HEK293 (cell line): ENCODE data around the gene ITGB1BP1.

Experiments
- CTCF ChIA-PET: fragments of 350-600 bp; formaldehyde crosslinking; extraction: SDS; loops from one replicate; lab custom pipeline; 2021; ENCODE audit warnings: antibody characterized with exemption; lab: Yijun Ruan, JAX
- POLR2A ChIA-PET: fragments of 300-600 bp; formaldehyde crosslinking; extraction: SDS; loops from one replicate; lab custom pipeline; 2020; ENCODE audit warnings: antibody characterized with exemption, inconsistent platforms; lab: Yijun Ruan, JAX
- H3K27ac ChIP-seq: fragments of 200-500 bp; sonication (Bioruptor generic); 2 replicates; pipeline ENCODE4 v1.5.1; 2014; ENCODE audit warnings: low read depth, low read length, control low read depth, inconsistent platforms; ENCODE audit errors: extremely low read depth
- H3K36me3 ChIP-seq, 2 experiments: fragments of 200-500 bp in 1 of 2; sonication (Bioruptor generic) in 1 of 2; 1 replicate in 1 of 2; 2 replicates in 1 of 2; pipeline ENCODE4 v1.5.1; 2014 to 2017; ENCODE audit warnings: inconsistent platforms in 2 of 2, low read length in 2 of 2; ENCODE audit not compliant: control insufficient read depth in 2 of 2, insufficient read depth in 1 of 2
- H3K4me1 ChIP-seq: fragments of 200-500 bp; sonication (Bioruptor generic); 2 replicates; pipeline ENCODE4 v1.5.1; 2014; ENCODE audit warnings: mild to moderate bottlenecking, low read length, inconsistent platforms; ENCODE audit not compliant: control insufficient read depth, insufficient read depth
- H3K4me3 ChIP-seq: 2 replicates; pipeline ENCODE4 v1.5.1; 2011; ENCODE audit warnings: low read depth, mild to moderate bottlenecking, control low read depth, low read length, moderate library complexity
- H3K9me3 ChIP-seq: fragments of 200-500 bp; sonication (Bioruptor generic); 2 replicates; pipeline ENCODE4 v1.5.1; 2014; ENCODE audit warnings: low read depth, low read length, inconsistent platforms; ENCODE audit not compliant: control insufficient read depth, insufficient read depth
- INSM2 ChIP-seq: fragments of 450-650 bp; formaldehyde crosslinking; IDR thresholded peaks from 2 replicates; pipeline ENCODE4 v1.5.1; 2016; ENCODE audit warnings: missing biosample characterization, missing genetic modification characterization
- KLF16 ChIP-seq: fragments of 450-650 bp; formaldehyde crosslinking; IDR thresholded peaks from 2 replicates; pipeline ENCODE4 v1.5.1; 2017; ENCODE audit warnings: missing biosample characterization, missing genetic modification characterization
- KLF17 ChIP-seq: fragments of 450-650 bp; formaldehyde crosslinking; IDR thresholded peaks from 2 replicates; pipeline ENCODE4 v1.5.1; 2016; ENCODE audit warnings: missing biosample characterization, missing genetic modification characterization
- KLF8 ChIP-seq: fragments of 450-650 bp; formaldehyde crosslinking; IDR thresholded peaks from 2 replicates; pipeline ENCODE4 v1.5.1; 2016; ENCODE audit warnings: missing biosample characterization, missing genetic modification characterization
- PRDM6 ChIP-seq: fragments of 450-650 bp; formaldehyde crosslinking; IDR thresholded peaks from 2 replicates; pipeline ENCODE4 v1.5.1; 2017; ENCODE audit warnings: missing biosample characterization, missing genetic modification characterization
- SALL2 ChIP-seq: fragments of 450-650 bp; formaldehyde crosslinking; IDR thresholded peaks from 2 replicates; pipeline ENCODE4 v1.5.0; 2017; ENCODE audit warnings: missing biosample characterization, mild to moderate bottlenecking, missing genetic modification characterization, borderline replicate concordance
- ZNF121 ChIP-seq: fragments of 450-650 bp; formaldehyde crosslinking; IDR thresholded peaks from 2 replicates; pipeline ENCODE4 v1.5.1; 2016; ENCODE audit warnings: missing biosample characterization, missing genetic modification characterization
- ZNF221 ChIP-seq: fragments of 450-650 bp; formaldehyde crosslinking; IDR thresholded peaks from 2 replicates; pipeline ENCODE4 v1.5.1; 2017; ENCODE audit warnings: missing biosample characterization, missing genetic modification characterization, borderline replicate concordance
- ZNF248 ChIP-seq: fragments of 450-650 bp; formaldehyde crosslinking; IDR thresholded peaks from 2 replicates; pipeline ENCODE4 v1.5.1; 2017; ENCODE audit warnings: missing biosample characterization, missing genetic modification characterization
- ZNF324 ChIP-seq: fragments of 450-650 bp; formaldehyde crosslinking; IDR thresholded peaks from 2 replicates; pipeline ENCODE4 v1.5.1; 2016; ENCODE audit warnings: missing biosample characterization, missing genetic modification characterization
- ZNF600 ChIP-seq: fragments of 450-650 bp; formaldehyde crosslinking; IDR thresholded peaks from 2 replicates; pipeline ENCODE4 v1.5.1; 2016; ENCODE audit warnings: missing biosample characterization, missing genetic modification characterization
- ZNF692 ChIP-seq: fragments of 450-650 bp; formaldehyde crosslinking; IDR thresholded peaks from 2 replicates; pipeline ENCODE4 v1.5.1; 2016; ENCODE audit warnings: missing biosample characterization, missing genetic modification characterization
- ZNF704 ChIP-seq: fragments of 450-650 bp; formaldehyde crosslinking; IDR thresholded peaks from 2 replicates; pipeline ENCODE4 v1.5.1; 2016; ENCODE audit warnings: missing biosample characterization, missing genetic modification characterization
- ZNF777 ChIP-seq: fragments of 450-650 bp; formaldehyde crosslinking; IDR thresholded peaks from 2 replicates; pipeline ENCODE4 v1.5.1; 2017; ENCODE audit warnings: missing biosample characterization, missing genetic modification characterization, borderline replicate concordance
- ZSCAN18 ChIP-seq: fragments of 450-650 bp; formaldehyde crosslinking; IDR thresholded peaks from 2 replicates; pipeline ENCODE4 v1.5.1; 2016; ENCODE audit warnings: missing biosample characterization, missing genetic modification characterization
- ZSCAN5A ChIP-seq: fragments of 450-650 bp; formaldehyde crosslinking; IDR thresholded peaks from 2 replicates; pipeline ENCODE4 v1.5.1; 2016; ENCODE audit warnings: missing biosample characterization, missing genetic modification characterization

Gene ITGB1BP1

GRCh38 chr2:9445089-9445488, 21.8 kb upstream of the ITGB1BP1 start:
- peaks cover 61 to 85% of the 10 kb centered on the region in 2 experiments for H3K36me3 ChIP-seq
- H3K4me1 ChIP-seq, result no peaks in the 10 kb centered on the region
- POLR2A ChIA-PET, result no interaction called here
- CTCF ChIA-PET, result no interaction called here
- TF ChIP-seq KLF8 (tag by site-specific recombination) (no peak), ZNF221 (tag by site-specific recombination) (no peak), KLF16 (tag by site-specific recombination) (no peak), INSM2 (tag by site-specific recombination) (no peak), KLF17 (tag by site-specific recombination) (no peak), PRDM6 (tag by site-specific recombination) (no peak), ZNF692 (tag by site-specific recombination) (no peak), ZNF704 (tag by site-specific recombination) (no peak), ZNF248 (no peak), SALL2 (tag by site-specific recombination) (no peak), ZSCAN18 (tag by site-specific recombination) (no peak), ZSCAN5A (tag by site-specific recombination) (no peak), ZNF777 (tag by site-specific recombination) (no peak), ZNF324 (no peak), ZNF600 (no peak), ZNF121 (tag by site-specific recombination) (no peak)
- H3K9me3 ChIP-seq, result no peaks in the 10 kb centered on the region
- H3K27ac ChIP-seq, result no peak overlapping the region
- no peak overlapping the region for H3K4me3 ChIP-seq
